GM12878 (cell line): ENCODE measurements around the gene FXYD3. TPM values are rescaled to one million over a fixed set of nuclear protein-coding genes. Genes with fewer than 3 reads are reported as not detected.

Experiments
- ATF7 ChIP-seq: fragments of 450-650 bp; IDR thresholded peaks from 2 replicates; pipeline ENCODE4 v1.6.1; 2016; ENCODE audit warnings: low read depth, mild to moderate bottlenecking
- BHLHE40 ChIP-seq, 2 experiments: fragments of 450-650 bp in 1 of 2; IDR thresholded peaks; 2 replicates each; pipeline ENCODE4 v1.6.1; 2011 to 2017; ENCODE audit warnings: low read depth in 2 of 2, borderline replicate concordance in 1 of 2, improper control_type of control experiment in 1 of 2, low read length in 1 of 2, mild to moderate bottlenecking in 1 of 2
- IRF5 ChIP-seq: fragments of 450-650 bp; IDR thresholded peaks from 2 replicates; pipeline ENCODE4 v1.6.1; 2017; ENCODE audit warnings: borderline replicate concordance
- JUNB ChIP-seq: IDR thresholded peaks from 2 replicates; pipeline ENCODE4 v1.6.1; 2016; ENCODE audit warnings: antibody characterized with exemption, mild to moderate bottlenecking
- MEF2B ChIP-seq: fragments of 450-650 bp; IDR thresholded peaks from 2 replicates; pipeline ENCODE4 v1.6.1; 2018; ENCODE audit warnings: mild to moderate bottlenecking, moderate library complexity; ENCODE audit not compliant: partially characterized antibody, poor library complexity, severe bottlenecking
- NBN ChIP-seq: fragments of 450-650 bp; IDR thresholded peaks from 2 replicates; pipeline ENCODE4 v1.6.1; 2016
- NR2F1 ChIP-seq: fragments of 450-650 bp; conservative IDR thresholded peaks from 2 replicates; pipeline ENCODE4 v1.6.1; 2017; ENCODE audit warnings: mild to moderate bottlenecking
- PAX5 ChIP-seq: IDR thresholded peaks from 2 replicates; pipeline ENCODE4 v1.6.1; 2011; ENCODE audit warnings: low read depth, low read length, borderline replicate concordance
- RCOR1 ChIP-seq: conservative IDR thresholded peaks from 2 replicates; pipeline ENCODE4 v1.6.1; 2012; ENCODE audit warnings: low read depth, low read length, improper control_type of control experiment
- ZBED1 ChIP-seq: IDR thresholded peaks from 2 replicates; pipeline ENCODE4 v1.6.1; 2016; ENCODE audit warnings: borderline replicate concordance
- polyA plus RNA-seq, 11 experiments: library from polyadenylated mRNA; depleted of rRNA in 4 of 11; unstranded in 6 of 11; stranded (reverse) in 5 of 11; fragments of >200 nt; fragmentation: Nextera tagmentation in 4 of 11; fragmentation: Illumina TruSeq in 1 of 11; extraction: Ambion mirVana in 4 of 11; extraction: Trizol in 1 of 11; gene quantifications; 1 replicate in 1 of 11; 2 replicates in 10 of 11; pipeline versions ENCODE4 v1.2.1 to v1.2.3, GENCODE V29; 2011 to 2016; ENCODE audit warnings: inconsistent platforms in 2 of 11, missing spikeins in 2 of 11, low read depth in 1 of 11
- total RNA-seq, 4 experiments: library from RNA; depleted of rRNA in 3 of 4; stranded (reverse); fragments of >200 nt in 3 of 4; fragmentation: Illumina TruSeq in 1 of 4; extraction: Trizol in 1 of 4; gene quantifications; 2 replicates each; pipeline versions ENCODE4 v1.2.1 to v1.2.3, GENCODE V29; 2013 to 2021
- TF ChIP-seq, protein P1 (sequence below): fragments of 450-650 bp; IDR thresholded peaks from 2 replicates; pipeline ENCODE4 v1.6.1; 2017; ENCODE audit warnings: low read depth, mild to moderate bottlenecking, moderate library complexity

The FXYD3 gene
- total and polyA plus RNA-seq, 10 of the 15 experiments (the other 5 are each of a cell fraction or from before 2014, with no cell fraction given) = 0.09 to 0.44 TPM; not detected in 8

DNA sequence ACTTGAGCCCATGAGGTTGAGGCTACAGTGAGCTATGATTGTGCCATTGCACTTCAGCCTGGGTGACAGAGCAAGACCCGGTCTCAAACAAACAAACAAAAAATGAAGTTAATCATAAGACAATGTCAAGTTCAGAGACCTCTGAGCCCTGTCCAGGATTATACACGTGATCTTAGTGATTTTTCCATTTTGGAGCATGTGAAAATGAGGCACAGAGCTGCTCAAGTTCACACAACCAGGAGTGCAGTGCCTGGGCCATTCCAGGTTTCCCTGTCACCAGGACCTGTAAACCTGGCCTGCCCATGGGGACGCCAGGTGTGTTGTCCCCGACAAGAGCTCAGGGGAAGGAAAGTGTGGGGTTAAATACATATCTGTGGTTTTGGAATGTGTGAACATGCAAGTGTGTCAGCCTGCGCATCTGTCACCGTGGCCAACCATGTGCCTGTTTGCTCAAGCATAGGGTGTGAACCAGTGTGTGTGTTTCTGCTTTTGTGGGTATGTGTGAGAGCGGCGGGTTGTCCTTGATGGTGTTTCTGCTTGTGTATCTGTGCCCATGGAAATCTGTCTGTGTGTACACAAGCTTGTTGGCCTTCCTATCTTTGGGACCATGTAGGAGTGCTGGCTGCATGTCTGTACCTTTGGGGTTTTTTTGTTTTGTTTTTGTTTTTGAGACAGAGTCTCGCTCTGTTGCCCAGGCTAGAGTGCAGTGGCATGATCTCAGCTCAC lies 21.5 kb downstream of the FXYD3 start (continued):
- peak; percentile 12 for TF ChIP-seq MEF2B
- TF ChIP-seq IRF5 = no peak
- TF ChIP-seq ZBED1 = no peak
- TF ChIP-seq, protein P1, sequence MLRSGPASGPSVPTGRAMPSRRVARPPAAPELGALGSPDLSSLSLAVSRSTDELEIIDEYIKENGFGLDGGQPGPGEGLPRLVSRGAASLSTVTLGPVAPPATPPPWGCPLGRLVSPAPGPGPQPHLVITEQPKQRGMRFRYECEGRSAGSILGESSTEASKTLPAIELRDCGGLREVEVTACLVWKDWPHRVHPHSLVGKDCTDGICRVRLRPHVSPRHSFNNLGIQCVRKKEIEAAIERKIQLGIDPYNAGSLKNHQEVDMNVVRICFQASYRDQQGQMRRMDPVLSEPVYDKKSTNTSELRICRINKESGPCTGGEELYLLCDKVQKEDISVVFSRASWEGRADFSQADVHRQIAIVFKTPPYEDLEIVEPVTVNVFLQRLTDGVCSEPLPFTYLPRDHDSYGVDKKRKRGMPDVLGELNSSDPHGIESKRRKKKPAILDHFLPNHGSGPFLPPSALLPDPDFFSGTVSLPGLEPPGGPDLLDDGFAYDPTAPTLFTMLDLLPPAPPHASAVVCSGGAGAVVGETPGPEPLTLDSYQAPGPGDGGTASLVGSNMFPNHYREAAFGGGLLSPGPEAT = peak; percentile 40; the same call in 1 of the 2 replicates
- TF ChIP-seq PAX5 = no peak
- TF ChIP-seq NBN = peak; percentile 79; the same call in 1 of the 2 replicates
- no peak for TF ChIP-seq JUNB
- TF ChIP-seq NR2F1 = 0 out of 2 replicates have a peak, but pooled peaks have one; percentile 14
- TF ChIP-seq RCOR1 = no peak
- peak in 1 of 2 experiments; percentile 35; a peak in 1 of 4 replicates for TF ChIP-seq BHLHE40 (IDR thresholded peaks at IDR 0.05; ENCODE audit: borderline replicate concordance in 1 of 2, low read depth in 2 of 2, low read length in 1 of 2)
- peak; percentile 12; the same call in 1 of the 2 replicates for TF ChIP-seq ATF7
